Superior temporal gyrus (tissue), 1 donor: ENCODE measurements around the gene XRCC4.
"Not testable (repeated sequence)": the region's sequence is repeated elsewhere in the genome, so short reads cannot be mapped to it uniquely, and the experiment has no call there.

Experiments used
- DNase-seq: peaks from one replicate; pipeline ENCODE4 v3.0.0-alpha.2; 2016; ENCODE audit errors: extremely low spot score

Gene XRCC4

DNA sequence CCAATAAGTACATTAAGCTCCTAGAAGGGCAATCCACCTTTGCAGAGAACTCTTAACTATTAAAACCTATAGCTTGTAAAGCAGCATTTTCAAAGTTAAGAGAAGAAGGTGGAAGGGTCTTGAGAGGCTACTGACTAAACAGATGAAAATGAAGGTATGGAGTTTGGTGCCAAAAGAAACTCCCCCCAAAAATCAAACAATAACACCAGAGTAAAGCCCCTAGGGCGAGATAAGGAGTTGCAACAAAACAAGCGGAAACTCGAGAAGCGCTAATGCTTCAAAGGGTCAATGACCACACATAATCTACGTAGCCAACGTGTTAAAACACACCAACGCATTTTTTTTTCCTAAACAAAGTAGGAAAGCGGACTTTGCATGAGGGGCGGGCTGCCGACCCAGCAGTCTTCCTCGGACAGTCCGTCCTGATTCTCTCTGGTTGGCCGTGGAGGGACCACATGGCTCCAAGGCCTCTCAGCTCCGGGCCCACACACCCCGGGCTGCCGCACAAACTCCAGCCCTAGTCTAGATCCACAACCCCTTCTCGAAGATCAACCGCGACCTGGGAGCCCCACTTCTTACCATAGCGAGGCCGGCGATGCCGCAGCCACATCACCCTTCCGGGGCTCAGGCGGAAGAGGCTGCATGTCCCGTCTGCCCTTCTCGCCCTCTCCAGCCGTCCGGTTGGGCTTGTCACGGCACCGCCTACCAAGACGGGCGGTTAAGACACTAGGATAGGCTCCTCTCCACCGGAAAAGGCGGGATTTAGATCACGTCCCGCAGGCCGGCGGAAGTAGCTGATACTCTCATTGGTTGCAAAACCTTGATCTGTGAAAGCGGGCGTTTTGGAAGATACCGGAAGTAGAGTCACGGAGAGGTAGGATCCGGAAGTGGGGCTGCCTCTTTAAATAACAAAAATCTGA lies at the start of gene XRCC4, which contains the start of gene TMEM167A:
XRCC4 (plus strand) TSS at position 806 of the 920 bp plus-strand sequence. CDS start 27,373 bp downstream, outside the sequence.
TMEM167A (minus strand) TSS at position 653 of the 920 bp plus-strand sequence; CDS start at position 582, 71 bp downstream.
- peak; percentile 100 for DNase-seq

DNA sequence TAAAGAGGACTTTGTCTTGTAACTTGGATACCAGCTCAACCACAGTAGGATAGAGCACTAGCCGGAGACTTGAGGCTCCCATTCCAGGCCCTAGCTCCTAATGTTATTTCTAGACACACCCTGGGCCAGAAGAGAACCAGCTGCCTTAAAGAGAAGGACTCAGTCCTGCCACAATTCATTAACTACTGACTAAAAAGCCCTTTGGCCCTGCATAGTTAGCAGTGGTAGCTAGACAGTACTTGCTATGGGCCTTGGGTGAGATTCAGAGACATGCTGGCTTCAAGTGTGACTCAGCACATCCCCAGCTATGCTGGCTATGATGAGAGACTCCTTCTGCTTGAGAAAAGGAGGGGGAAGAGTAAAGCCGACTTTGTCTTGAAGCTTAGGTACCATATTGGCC lies 47.4 kb upstream of the XRCC4 start:
- DNase-seq, result no peak

DNA sequence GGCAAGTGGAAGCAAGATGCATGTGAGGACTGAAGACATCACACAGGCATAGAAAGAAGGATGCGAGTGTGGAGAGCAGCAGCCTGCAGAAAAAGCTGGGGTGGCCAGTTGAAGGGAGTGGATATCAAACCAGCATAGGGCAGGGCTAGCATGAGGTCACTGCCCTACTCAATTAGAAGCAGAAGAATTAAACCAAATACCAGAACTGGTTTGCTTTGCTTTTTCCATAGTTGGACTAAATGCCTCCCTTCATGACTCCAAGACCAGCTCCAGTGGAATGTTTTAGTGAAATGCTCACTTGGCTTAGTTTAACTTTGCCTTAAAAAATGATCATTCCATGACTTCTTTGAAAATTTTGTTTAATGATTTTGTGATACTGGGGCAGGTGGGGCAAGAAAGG lies 46.0 kb upstream of the XRCC4 start:
- DNase-seq, result no peak

DNA sequence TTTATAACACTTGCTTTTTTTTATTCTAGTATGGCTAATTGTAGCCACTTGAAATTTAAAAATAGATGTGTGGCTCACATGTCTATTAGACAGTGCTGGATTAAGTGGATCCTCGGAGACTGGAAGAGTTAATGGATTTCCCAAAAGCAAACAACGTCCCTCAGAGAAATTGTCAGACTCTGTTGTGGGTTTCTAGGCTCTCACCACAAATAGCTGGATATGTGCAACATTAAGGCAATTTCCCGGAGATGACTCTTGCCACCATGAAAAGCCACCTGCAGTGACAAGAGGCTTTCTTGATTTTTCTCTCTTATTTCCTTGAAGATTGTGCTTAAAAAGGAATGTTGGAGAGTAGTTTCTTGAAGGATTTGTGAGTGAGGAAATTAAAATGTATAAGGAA lies 43.3 kb upstream of the XRCC4 start:
- DNase-seq, result peak; percentile 24

DNA sequence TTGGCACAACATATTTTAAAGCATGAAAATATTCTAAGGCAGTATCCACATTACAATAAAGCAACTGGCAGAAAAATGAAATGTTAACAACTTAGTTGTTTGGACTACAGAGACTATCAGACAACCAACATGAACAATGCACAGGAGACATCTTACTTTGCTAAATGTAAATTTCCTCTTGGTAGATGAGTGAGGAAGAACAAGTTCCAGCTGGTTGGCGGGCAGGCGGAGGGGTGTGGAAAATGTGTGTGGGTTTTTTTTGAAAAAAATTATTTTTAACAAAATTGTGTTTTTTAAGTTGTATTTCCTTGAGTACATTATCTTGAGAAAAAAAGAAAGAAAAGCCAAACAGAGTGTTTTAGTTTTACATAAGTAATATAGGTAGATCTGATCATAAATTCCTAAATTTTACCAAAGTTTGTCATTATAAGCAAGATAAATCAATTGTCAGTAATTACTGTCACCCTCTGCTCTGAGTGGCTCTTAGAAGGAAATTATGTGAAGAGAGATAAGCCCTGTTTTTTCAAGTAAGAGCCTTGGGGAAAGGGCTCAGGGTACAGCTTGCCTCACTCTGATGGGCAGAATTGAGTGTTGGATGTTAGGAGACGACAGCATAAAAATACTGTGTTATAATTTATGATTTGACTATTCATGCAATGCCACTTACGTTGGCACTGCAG lies 42.7 kb upstream of the XRCC4 start:
- peak; percentile 56 for DNase-seq

DNA sequence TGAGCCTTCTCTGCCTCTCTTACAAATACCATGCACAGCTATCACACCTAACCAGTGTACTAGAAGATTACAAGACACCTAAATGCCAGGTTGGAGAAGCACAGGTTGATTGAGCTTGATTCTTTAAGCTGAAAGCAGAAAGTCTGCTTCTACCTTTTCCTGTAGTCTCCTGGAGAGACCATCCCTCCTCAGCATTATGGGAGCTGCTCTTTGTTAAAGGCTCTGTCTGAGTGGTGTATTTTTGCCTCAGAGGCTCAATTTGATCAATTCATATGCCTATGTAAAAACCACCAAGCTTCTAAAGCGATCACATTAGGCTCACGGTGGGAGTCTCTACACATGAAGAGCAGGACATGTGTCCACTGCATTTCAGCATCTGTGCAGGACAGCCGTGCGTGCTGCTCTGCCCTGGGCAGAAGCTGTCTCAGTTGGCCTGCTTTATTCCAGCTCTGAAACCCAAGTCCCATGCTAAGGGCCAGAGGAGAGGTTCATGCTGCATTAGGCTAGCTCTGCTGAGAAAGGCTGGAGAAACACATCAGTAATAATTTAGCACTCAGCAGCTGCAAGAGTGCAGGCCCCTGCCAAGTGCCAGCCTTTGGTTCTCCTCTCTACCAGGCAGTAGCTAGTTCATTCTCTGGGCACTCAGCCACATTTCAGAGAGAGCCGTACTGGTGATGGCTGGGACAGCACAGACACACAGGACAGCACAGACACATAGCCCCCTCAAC lies 41.8 kb upstream of the XRCC4 start:
- peak; percentile 99 for DNase-seq

DNA sequence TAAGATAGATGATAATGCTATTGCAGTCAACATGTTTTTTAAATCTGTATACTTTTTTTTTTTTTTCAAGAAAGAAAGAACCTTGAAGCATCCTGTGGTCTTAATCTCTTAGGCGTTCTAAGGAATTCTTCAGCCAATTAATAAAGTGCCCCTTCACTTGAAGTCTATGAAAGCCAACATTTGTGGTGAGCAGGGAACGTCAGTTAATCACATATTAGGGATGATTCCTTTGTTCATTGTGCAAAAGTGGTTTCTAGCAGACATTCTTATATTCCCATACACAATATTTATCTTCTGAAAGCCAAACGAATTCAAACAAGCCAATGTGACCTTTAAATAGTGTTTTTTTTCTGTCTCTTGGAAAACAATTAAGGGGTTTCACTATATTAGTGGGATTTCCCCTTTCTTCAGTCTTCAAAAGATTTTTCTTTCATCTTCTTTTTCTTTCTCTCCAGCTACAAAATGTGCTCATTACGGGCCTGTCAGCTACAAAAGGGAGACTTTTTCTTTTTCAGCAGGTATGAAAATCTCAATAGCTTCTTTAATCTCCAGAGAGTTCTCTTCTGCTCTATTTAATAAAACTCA lies 40.3 kb upstream of the XRCC4 start:
- peak; percentile 54 for DNase-seq

DNA sequence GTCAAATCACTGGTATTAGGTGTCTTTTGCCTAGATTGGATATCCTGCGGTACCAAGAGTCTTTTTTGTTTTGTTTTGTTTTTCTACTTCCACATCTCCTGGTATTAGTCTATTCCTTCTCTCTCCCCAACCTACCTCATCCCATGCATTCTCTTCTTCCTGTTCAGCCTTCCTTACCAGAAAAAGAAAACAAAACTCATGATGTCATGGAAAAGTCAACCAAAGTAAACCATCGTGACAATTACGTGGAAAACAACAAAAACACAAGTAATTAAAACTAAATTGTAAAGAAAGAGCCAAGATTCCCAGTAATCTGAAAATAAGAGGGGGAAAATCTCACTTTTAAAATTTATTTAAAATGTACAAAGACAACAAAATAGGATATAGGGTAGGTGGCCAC lies 38.4 kb upstream of the XRCC4 start:
- no peak for DNase-seq

DNA sequence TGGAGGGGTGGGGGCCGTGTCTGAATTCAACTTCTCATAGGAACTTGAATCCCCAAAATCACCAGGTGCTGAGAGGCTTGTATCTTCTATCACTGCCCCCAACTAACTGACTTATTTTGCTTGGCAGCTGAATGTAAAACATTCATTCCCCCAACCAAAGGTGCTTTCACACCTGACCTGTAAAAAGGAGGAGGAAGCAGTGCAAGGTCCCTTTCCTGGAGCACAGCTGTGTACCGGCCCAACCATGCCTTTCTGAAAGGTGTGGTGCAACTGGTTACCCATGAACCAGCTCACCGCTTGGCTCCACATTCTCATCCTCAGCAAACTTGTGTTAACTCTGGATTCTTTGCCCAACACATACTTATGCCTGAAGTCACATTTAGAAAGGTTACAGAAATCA lies 34.8 kb upstream of the XRCC4 start:
- DNase-seq, result no peak

DNA sequence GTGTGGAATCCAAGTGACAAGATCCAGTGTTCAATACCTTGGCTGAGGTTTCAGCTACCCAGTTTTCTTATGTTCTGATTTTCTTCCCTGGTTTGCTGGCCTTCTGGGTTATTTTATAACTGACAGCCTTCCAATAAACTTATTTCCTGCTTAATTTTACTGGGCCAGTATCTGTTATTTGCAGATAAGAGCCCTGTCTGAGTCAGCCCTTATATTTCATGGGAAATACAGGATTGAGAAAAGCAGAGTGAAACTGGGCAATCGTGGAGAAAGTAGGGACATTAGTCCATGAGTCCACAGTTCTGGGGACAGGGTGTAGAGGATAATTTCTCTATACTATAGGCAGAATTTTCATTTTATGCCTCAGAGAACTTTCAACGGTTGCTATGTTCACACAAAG lies 32.4 kb upstream of the XRCC4 start:
- no peak for DNase-seq

DNA sequence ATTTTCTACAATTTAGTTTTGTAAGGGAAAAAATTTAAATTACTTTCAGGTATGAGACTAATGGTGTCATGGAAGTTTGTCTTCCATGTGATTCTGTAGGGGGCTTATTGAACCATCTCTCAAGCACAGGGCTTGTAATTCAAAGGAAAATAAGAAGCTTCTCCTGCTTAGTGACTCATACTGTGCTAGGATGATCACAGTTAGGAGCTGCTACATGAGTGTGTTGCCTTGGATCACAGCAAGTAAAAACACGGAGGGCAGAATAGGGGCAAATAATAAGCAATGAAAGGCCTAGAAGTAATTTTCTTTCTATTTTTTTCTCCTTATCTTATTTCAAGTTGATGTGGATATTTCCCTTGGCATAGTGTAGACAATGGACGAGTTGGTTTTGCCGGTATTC lies 29.1 kb upstream of the XRCC4 start:
- no peak for DNase-seq

DNA sequence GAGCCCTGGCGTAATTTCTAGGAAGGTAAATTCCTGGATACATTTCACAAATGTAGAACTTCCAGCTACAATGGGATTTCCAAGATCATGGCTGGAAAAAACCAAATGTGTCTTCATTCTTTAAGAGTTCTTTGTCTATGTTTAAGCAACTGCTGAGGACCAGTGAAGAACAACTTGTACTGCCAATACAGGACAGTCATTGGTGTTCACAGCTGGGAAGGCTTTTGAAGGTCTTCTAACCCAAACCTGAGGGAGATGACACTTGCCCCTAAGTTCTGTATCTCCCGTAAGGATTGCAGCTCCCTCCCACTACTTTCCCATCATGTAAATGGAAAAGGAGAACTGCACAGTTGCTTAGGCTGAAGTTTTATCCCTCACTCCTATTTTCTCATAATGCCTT lies 28.5 kb upstream of the XRCC4 start:
- no peak for DNase-seq

DNA sequence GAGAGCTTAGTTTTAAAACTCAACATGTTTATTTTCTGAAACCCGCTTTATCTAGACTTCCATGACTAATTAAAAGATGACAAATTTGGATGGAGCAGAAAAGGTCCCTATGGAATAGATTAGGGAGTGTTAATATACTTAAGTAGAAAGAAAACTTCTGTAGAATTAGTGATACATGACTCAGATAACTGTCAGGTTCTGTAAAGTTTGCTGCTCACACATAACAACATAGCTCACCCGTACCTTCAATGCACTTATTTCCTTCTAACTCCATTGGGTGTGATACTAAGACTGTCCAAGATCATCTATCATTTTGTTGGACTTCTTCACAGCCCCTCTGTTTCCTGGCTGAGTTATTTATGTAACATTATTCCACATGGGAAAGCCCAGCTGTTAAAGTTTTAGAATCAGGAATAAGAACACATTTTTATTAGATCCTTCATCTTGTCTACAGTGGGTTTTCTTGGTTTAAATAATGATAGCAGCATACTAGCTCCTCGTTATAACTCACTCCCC lies 27.9 kb upstream of the XRCC4 start:
- no peak for DNase-seq

DNA sequence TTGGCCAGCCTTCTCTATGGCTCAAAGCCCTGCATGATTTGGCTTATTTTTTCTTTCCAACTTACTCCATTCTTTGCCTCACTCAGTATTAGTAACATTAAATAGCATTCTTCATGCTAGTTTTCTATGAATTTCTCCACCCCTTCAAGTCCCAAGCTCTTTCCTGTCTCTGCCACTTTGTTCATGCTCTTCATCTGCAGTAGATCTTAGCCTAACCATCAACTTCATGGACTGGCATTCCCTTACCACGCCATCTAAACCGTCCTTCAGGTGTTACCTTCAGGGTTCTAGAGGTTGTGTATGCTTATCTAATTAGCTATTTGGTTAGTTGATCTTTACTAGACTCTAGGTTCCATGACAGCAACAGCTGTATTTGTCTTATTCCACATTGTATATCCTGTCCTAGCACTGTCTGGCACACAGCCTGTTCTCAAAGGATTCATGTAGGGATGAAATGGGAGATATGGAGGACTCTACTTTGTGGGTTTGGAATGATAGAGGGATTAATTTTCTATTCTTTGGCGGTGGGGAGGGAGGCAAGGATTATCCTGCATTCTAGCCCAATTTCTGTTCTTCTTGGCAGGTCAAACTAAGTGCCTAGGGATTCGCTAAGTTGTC lies 26.5 kb upstream of the XRCC4 start:
- no peak for DNase-seq

DNA sequence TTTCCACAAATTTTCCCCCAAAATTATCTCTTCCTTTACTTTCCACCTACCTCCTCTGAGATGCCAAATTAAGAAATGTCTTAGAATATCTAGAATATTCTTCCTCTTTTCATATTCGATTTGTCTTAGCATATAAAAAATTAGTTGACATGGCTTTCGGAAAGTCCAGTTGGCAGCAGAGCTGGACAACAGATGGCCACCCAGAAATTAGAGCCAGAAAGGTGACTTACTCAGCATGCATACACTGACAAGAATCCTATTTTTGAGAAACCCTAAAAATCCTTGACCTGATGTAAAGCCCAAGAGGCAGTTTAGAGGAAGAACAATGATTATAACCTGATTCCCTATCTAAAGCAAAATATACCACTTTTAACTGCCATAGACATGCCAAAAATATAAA lies 22.2 kb upstream of the XRCC4 start:
- DNase-seq, result no peak

DNA sequence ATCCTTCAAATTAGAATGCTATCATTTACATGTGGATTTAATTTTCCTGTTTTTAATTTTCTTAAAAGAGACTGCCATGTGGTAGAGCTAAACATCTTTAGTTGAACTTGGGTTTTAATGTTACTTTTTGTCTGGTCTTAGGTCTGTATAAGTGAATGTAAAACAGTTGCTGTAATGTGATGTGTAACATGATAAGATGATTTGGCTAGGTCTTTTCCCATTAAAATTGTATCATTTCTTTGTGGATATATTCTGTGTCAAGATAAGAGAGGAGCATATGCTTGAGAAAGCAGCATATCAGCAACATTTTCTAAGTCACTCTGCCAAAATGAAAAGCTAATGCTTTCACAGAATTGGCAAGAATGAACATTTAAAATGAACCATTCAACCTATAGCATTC lies 18.6 kb upstream of the XRCC4 start:
- no peak for DNase-seq

DNA sequence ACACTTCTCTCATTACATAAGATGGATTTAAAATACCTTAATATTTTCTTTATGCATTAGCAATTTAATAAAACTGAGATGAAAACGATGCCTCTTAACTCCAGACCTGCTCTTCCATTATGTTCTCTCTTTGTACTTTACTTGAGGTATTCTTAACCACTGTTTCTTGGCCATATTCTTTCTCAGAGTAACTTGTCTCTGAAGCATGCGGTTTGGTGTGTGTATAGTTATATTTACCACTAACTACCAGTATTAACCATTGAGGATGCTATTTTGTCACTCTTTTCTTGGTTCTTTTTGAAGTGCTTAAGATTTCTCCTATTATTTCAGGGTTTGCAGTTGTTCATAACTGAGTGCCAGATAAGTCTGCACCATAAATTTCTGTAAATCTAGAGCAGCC lies 18.0 kb upstream of the XRCC4 start:
- DNase-seq, result no peak

DNA sequence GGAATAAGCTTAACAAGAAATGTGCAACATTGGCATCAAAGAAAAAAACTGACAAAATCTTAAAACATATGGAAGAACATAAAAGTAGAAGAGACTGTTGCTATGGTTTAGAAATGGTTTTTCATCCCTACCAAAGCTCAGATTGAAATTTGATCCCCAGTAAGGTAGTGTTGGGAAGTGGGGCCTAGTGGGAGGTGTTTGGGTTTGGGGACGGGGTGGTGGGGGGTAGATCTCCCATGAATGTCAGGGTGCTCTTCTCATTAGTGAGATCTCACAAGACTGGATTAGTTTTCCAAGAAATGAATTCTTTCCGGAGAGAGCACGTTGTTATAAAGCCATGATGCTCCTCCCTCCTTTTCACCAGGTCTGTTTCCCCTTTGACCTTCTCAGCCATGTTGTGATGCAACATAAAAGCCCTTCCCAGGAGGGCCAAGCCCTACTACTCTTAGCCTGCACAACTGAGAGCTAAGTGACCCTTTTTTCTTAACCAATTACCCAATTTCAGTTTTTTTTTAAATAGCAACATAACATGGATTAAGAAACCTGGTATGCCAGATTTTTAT lies 10.7 kb upstream of the XRCC4 start:
- no peak for DNase-seq

DNA sequence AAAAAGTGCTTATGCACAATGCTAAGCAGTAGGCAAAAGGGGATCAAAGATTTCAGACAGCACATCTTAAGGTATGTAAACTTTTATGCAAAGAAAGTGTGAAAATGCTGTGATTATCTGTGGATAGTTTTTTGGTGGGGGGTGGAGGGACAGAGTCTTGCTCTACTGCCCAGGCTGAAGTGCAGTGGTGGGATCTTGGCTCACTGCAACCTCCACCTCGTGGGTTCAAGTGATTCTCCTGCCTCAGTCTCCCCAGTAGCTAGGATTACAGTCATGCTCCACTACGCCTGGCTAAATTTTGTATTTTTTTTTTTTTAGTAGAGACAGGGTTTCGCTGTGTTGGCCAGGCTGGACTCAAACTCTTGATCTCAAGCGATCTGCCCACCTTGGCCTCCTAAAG lies 10.0 kb upstream of the XRCC4 start:
- DNase-seq, result not testable (repeated sequence)

DNA sequence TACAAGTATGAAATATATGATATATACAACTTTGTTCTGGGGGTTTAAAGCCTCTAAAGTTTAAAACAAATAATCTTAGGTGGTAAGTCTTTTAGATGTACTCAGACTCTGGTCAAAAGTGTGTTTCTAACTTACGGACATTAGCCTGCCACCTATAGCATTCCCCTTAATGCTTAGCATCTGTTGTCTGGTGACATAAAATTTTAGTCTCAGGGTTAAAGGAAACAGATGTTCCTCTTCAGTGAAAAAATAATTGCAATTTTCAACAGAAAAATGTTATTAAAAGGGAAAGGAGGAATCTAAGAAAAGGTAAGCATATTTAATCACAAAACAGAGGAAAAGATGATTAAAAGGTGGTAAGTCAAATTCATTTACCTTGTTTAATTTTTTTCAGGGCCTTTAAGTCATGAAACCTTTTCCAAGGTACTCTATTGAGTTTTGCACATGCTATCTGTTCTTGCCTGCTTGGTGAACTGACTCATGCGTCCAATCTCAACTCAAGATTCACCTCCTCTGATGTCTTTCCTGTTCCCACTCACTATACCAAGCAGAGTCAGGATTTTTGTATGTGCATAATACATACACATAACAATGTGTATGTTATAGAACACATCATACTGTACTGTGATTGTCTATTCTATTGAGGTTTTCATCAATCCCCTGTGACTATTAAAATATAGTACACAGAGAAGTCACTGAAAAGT lies 8.1 kb upstream of the XRCC4 start:
- no peak for DNase-seq
